HG02623 (cell line): ENCODE measurements around the gene TMEM219.
A peak's percentile ranks its signal among the peaks of the same experiment; 100 is the strongest.

Experiments
- ATAC-seq: cut with Tn5 transposase; IDR thresholded peaks from one replicate; pipeline ENCODE4 v1.9.1; 2021; ENCODE audit warnings: moderate library complexity; ENCODE audit not compliant: unreplicated experiment

TMEM219 gene

DNA sequence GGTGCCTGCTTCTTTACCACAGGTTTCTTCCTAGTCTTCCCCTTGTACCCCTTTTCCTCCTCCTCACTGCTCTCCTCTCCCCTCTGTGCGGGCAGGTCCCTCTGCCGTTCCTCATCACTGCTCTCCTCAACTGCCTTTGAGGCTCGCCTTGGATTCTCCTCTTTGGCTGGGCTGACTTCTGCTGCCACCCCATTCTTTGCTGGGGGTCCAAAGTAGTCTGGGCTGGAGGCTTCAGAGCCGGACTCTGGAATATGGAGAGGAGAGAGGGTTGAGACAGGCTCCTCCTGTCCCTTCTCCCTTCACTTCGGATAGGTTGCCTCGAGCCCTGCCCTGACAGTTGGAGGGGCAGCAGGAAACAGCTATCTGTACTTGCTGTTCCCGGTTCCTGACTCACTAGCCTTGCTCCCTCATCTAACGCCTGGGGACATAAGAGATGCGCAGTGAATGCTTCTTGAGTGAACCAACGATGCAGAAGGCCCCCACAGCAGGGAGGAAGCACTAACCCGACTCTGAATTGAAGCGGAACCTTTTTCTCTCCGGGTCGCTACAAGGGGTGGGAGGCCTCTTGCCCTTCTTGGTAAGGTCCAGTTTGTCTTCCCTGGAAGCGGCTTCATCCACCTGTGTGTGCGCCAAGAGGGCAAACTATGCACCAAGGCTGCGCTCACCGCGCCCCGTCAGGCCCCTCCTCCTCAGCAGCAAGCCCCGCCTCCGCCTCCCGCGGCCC, 32.9 kb downstream of the TMEM219 start:
- peak; percentile 19 for ATAC-seq

DNA sequence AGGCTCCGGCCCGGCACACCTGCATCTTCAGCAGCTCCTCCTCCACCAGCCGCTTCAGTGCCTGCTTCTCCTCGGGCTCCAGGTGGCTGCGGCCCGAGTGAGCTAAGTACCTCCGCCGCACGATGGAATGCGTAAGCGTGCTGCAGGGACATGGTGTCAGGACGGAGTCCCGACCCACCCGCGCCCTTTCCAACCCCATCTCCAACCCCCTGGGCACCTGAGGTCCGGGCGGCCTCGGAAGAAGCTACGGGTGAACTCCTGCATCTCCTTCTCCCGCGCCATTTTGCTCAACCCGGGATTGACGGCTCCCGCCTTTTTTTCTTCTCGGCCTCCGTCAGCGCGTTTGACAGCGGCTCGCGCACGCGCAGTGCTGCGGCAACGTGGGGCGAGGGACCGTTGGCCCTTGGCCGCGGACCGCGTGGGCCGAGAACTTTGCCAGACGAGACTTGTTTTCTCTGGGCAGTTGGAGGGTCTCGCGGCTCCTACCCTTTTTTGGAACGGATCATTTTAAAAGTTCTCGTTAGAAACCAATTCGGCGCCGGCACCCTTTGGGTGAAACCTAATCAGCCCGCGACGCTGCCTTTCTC, 33.5 kb downstream of the TMEM219 start, which contains the start of gene HIRIP3:
Gene HIRIP3 (minus strand): TSS at position 294 of the 587 bp plus-strand sequence. CDS start 12 bp downstream, at position 282.
- ATAC-seq, result peak; percentile 46

DNA sequence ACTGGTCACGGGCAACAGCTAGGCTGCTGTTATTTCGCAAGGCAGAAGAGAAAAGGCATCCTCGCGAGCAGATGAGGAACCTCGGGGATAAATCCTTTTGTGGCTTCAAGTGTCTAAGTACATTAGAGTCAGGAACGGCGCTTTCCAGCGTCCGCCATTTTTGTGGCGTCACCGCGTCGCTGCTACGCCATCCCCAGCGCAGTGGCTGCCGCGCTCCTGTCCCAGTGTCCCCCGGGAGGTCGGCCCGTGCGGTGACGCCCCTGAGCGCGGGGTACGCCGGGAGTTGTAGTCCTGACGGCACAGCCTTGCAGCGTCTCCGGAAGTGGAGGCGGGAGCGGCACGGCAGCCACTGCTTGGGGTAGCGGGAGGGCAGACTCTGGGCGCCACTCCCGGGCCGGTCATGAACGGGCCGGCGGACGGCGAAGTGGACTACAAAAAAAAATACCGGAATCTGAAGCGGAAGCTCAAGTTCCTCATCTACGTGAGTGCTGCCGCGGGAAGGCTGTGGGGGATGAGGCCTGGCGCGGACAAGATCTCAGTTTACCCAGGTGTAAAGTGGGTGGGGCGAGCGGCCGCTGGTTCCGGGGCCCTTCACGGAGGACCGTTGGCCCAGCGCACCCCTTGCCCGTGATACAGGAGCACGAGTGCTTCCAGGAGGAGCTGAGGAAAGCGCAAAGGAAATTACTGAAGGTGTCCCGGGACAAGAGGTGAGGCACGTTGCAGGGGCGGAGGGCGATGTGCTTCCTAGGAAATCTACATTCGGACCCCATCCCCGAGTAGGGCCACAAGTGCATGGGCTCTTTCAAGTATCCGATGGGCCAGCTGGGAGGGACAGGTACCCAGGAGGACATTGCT, 34.3 kb downstream of the TMEM219 start, which contains the start of gene INO80E:
Gene INO80E (plus strand): TSS at position 331 of the 855 bp plus-strand sequence. CDS start 70 bp downstream, at position 401.
- ATAC-seq, result peak; percentile 82

DNA sequence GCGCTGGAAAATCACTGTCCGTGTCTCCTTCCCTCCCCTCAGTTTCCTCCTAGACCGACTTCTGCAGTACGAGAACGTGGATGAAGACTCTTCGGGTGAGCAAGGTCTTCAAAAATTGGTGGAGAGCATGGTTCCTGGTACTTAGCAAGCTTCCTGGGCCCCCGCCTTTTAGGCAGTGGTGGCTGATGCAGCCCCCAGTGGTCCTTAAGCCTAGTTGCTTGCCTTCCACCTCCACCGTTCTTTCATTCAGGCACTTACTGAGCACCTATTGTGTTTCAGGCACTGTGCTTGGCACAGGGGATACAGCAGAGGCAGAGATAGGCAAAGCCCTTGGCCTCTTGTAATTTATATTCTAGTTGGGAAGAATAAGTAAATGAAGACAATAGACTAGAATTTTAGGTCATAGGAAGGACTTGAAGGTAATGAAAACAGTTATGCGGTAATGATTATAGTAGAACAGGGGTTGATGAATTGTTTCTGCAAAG, 34.9 kb downstream of the TMEM219 start:
- ATAC-seq, result no peak

DNA sequence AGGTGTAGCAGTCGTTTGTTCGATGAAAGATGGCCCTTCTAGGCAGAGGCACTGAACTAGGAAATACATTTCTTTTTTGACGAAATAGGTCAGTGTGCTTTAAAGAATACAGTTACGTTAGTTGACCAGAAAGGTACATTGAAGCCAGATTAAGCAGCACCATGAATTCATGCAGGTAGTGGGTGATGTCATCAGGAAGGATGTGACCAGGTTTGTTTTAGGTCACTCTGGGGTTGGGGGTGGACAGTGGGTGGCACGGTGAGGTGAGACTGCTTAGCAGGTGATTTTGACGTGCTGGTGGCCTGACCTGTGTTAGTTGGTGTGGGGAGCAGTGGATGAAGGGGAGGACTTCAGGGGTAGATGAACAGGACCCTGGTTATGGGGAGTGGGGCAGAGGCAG, 37.7 kb downstream of the TMEM219 start:
- no peak for ATAC-seq

DNA sequence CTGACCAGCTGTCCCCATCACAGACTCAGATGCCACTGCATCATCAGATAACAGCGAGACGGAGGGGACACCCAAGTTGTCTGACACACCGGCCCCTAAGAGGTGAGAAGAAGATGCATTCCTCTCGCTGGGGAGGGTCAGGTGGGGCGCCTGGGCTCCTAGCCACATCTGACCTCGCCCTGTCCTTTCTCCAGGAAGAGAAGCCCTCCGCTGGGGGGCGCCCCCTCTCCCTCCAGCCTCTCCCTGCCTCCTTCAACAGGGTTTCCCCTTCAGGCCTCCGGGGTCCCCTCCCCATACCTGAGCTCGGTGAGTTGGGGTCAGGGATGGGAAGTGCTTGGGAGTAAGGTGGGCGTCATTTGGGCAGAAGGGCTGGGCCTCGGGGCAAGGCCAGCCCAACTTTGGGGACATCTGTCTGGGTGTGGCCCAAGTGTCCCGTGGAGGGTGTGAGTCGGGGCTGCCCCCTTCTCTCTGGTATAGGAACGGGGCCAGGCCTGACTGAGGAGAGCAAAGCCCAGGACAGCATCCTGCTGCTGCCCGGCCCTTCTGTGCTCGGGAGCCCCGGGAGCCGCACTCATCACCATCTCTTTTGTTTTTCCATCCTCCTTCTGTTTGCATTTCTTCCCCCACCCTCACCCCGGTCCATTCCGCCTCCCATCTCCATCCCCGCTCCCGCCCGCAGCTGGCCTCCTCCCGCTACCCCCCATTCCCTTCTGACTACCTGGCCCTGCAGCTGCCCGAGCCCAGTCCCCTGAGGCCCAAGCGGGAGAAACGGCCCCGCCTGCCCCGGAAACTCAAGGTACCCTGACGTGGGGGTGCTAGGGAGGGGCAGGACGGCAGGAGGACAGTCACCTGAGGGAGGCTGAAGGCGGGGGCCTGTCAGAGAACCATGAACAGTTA, 39.1 kb downstream of the TMEM219 start:
- no peak for ATAC-seq

DNA sequence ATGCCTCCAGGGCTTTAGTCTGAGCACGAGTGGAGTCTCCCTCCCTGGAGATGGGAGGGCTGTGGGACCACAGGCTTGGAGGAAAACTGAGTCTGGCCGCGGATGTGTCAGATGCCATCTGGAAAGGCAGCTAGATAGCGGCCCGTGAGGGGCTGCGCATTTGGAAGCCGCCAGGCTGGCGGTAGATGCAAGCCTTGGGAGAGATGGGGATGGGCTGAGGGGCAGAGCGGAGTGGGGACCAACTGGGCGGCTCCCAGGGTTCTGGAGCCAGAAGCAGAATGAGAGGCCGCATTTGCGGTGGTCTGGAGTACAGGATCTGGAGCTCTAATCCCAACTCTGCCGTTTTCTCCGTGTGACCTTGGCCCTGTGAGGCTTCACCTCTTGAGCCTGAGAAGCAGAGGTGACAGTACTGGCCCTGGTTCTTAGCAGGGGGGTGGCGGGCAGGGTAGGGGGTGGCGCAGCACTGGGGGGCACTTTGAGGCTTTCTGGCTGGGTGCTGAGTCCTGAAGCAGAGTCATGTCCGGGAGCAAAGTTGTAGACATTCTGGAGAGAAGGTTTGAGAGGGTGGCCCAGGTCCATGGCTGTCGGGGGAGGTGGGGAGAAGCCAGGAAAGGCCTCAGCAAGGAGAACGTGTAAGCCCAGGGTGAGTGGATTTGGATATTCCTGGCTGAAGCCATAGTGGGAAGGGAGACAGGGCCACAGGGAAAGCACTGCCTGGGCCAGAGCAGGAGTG, 40.9 kb downstream of the TMEM219 start:
- ATAC-seq, result no peak

DNA sequence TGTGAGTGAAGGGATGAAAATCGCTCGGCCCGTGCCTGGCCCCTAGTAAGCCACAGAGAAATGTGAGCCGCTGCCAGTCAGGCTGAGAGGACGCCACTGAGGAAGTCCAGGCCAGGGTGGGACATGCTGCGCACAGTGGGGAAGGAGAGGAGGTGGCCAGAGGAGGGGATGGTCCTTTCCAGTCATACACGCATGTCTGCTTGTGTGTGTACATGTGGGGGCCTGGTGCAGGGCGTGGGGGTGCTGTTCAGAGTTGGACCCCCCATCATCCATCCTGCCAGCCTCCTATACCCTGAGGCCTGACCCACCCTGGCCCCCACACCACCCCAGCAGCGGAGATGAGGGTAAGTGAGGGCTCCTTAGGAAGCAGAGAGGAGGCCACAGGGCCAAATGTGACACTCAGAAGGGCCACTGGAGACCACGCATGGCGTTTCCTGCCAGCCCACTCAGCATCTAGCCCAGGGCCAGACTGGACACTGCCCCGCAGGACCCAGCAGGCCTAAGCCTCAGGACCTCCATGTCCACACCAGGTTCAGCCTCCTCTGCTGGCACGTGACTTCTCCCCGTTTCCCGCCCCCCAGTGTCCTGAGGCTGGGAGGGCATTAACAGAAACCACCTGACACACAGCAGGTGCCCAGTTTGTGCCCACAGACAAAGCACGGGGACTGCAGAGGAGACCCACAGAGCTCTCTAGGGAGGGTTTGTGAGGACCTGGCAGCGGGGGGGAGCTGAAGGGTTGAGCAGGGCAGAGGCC, 42.0 kb downstream of the TMEM219 start:
- ATAC-seq, result no peak

DNA sequence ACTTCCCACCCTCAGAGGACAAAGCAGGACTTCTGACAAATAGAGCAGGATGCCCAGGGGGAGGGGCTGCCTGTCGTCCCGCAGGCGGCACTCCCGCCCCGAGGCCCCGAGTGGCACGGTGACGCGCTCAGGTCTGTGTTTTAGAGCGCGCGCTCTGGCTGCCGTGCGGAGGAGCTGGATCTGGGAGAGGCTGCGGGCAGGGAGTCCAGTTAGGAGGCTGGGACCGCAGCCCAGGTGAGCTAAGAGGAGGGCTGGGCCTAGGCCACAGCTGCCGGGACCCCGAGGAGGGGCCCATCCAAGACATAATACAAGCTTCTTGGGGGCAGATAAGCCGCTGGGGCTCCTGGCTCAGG, 42.5 kb downstream of the TMEM219 start:
- no peak for ATAC-seq

DNA sequence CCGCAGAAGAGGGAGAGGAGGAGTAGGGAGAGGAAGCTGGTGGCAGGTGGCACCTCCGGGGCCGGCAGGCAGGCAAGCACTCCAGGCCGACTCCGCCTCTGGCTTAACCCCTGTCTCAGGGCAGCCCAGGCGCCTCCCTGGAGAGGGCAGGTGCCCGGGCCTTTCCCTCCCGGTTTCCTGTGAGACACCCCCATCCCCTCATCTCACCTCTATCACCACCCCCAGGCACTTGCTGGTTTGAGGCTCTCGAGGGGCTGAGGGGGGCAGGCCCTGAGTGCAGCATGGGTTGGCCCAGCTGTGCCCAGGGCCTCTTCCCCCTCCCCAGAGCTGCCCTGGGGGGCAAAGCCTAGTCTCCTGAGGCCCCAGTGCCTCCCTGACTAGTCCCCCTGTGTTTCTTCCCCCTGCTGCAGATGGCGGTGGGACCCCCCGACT, 42.9 kb downstream of the TMEM219 start:
- no peak for ATAC-seq

DNA sequence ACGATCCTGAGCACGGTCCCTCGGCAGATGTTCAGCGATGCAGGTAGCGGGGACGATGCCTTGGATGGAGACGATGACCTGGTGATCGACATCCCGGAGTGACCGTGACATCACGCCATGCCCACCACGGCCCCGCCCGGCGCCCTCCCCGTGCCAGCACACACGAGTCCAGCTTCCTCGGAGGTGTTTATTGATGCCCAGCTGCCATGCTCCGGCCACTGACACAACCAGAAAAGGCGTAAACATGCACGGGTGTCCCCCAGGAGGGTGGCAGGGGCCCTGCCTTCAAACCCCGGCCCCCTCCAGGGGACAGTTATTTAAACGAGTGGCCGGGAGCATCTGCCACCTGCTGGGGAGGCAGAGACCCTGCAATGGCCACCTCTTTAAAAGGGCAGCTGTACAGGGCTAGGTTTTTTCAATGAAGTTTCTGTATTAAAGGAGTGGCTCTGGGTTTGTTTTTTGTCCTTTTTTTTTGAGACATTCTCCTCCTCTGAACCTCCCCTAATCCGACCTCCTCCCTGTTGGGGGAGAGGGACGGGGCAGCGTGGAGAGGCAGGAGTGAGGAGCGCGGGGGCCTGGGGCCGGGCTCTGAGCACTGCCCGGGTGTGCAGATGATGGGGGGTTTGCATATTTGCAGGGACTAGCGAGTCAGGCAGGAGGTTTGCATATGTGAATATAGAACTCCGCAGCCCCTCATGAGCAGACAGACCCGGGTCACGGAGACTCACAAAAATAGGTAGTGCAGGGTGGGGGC, 43.6 kb downstream of the TMEM219 start:
- ATAC-seq, result no peak

DNA sequence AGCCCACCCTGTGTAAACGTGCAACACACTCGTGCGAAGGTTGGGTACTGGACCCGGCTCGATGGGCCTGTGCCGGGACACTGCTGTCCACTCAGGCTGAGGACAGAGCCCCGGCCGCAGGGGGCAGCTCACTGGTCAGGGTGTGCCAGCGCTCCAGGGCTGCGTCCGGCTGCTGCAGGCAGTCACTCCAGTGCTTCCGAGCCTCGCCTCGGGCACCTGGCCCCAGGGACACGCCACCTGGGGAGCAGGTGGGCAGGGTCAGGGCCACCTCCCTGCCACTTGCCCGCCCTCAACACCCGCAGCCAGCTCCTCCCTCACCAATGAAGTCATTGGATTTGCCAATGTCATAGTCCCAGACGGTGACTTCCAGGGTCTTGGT, 44.2 kb downstream of the TMEM219 start:
- ATAC-seq, result no peak

DNA sequence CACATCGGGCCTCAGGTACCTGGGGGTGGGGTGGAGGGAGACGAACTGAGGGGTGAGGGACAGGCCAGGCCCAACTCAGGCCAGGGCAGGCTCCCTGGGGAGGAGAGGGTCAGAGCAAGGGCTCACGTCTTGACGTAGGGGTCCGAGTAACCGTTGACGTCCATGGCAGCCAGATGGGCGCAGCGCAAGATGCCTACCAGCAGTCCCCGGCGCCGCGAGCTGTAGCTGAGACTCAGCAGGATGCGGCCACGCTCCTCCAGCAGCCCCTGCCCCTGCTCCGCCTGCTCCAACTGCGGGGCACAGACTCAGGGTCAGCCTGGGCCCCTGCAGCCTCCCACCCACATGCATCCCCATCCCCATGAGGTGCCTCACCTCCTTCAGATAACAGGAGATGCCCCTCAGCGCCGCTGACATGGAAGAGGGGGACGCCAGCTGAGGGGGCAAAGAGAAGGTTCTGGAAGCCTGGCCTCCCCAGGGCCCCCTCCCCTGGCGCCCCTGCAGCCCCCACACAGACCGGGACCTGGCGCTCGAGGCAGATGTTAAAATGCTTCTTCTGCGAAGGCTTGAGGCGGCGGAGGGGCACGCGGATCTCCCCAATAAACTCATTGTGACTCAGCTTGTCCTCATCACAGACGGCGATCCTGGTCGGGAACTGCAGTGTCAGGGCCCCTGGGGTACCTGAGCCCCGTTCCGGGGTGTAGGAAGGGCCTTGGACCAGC, 44.9 kb downstream of the TMEM219 start:
- no peak for ATAC-seq

DNA sequence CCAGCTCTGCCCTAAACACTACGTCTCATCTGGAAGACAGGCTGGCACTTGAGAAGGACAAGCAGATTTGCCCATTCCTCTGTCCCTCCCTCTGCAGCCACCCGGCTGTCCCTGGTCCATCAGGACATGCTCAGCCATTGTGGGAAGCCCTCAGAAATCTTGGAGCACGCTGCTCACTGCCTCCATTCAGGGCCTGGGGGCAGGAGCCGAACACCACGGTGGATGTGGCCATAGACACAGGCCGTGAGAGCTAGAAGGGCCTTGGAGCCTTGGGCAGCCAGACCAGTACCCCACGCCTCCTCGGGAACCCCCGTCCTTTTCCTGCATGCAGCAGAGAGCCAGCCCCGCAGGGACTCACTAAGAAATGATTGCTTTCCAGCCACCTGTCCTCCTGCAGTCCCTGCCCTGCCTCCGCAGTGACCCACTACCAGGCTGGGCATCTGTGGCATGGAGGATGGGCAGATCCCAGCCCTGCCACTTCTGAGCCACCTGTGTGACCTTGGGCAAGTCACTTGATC, 45.6 kb downstream of the TMEM219 start:
- no peak for ATAC-seq

DNA sequence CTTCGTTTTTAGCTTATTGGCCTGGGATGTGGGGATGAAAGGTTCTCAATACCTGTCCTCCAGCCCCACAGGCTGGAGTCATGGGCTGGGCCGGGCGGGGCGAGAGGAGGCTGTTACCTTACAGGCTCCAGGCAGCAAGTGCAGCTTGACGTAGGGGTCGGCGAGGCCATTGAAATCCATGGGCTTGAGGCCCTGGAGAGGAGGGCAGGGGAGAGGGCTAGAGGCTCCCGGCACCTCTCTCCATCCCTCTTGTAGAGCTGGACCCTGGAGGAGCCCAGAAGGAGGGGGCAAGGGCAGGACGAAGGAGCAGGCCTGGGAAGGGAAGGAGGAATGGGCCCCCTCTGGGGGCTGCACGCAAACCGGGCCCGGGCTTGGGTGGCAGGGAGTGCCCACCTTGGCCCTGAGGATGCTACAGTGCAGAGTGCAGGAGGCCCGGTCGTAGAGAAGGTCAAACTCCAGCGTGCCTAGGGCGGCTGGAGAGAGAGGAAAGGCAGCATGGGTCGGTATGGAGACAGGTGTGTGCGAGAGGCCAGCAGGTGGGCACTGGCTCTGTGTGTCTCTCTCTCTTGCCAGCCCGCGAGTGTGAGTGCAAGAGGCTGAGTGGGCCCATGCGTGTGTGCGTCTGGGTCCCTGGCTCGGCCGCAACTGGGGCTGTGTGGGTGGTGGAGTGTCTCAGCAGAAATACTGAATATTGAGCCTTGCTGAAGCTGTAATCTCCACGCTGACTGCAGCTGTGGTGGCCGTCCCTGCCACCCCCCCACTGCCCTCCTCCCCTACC, 47.4 kb downstream of the TMEM219 start:
- no peak for ATAC-seq

DNA sequence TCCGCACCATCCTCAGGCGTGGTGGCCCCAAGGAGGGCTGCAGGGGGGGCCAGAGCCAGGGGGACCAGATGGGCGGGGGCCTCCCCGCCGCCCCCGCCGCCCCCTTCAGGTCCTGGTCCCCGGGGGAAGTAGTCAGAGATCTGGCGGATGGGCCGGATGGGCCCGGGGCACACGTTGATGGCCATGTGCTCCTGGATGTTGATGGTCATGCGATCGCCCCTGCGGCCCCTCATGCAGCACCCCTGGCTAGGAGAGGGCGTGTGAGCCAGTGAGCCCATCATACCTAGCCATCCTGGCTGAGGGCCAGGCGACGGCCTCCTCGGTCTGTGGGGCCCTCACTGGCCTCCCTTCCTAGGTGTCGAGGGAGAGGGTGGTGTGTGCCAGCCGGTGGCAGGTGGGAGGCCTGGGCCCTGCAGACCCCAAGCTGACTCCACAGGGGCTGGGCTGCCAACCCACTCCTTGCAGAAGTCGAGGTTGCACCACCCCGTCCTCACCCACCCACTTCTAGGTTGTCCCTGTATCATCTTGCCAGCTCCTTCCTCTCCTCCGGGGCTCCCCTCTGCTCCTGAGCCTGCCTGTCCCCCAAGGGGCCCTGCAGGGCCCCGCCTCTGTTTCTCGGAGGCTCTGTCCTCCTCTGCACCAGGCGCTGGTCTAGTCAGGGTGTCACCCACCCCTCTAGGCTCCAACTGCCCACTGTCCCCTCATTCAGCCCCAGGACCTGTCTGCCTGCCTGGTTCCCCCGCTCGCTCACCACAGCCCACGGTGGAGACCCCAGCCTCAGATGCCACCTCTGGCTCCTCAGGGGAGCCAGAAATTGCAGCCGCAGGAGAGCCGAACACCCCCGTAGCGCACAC, 48.3 kb downstream of the TMEM219 start:
- ATAC-seq, result no peak
